ENCODE results near the gene CCHCR1.
A peak's percentile ranks its signal among the peaks of the same experiment; 100 is the strongest.
"Not testable (repeated sequence)": the region's sequence is repeated elsewhere in the genome, so short reads cannot be mapped to it uniquely, and the experiment has no call there.

Gene CCHCR1

GRCh38 chr6:31190488-31190887 lies 32.9 kb upstream of the CCHCR1 start:
- Mint-ChIP-seq H3K36me3 (ENCODE audit: low read depth) (peaks cover 3% of the 10 kb centered on the region), H3K4me3 (no peak overlapping the region), H3K4me1 (ENCODE audit: low read depth) (peaks cover 14% of the 10 kb centered on the region), H3K27ac (no peak overlapping the region), H3K27me3 (ENCODE audit: low read depth) (no peaks in the 10 kb centered on the region), H3K9me3 (no peaks in the 10 kb centered on the region)

- not testable (repeated sequence) for H3K27ac Mint-ChIP-seq; H3K4me3 Mint-ChIP-seq; H3K27me3 Mint-ChIP-seq (ENCODE audit: low read depth); H3K9me3 Mint-ChIP-seq; H3K36me3 Mint-ChIP-seq (ENCODE audit: low read depth); H3K4me1 Mint-ChIP-seq (ENCODE audit: low read depth)
These were observed 31.6 kb upstream of the CCHCR1 start for GRCh38 chr6:31189223-31189622.

- no peak overlapping the region for H3K27ac Mint-ChIP-seq
These were observed 30.2 kb upstream of the CCHCR1 start for GRCh38 chr6:31187780-31188194.

GRCh38 chr6:31186052-31186734 lies 28.6 kb upstream of the CCHCR1 start:
- no peaks in the 10 kb centered on the region for H3K27me3 Mint-ChIP-seq (ENCODE audit: low read depth)

More at GRCh38 chr6:31187780-31188194, 30.2 kb upstream of the CCHCR1 start:
- Mint-ChIP-seq H3K36me3 (ENCODE audit: low read depth) (no peaks in the 10 kb centered on the region), H3K27me3 (ENCODE audit: low read depth) (no peaks in the 10 kb centered on the region), H3K4me1 (ENCODE audit: low read depth) (peaks cover 8% of the 10 kb centered on the region), H3K4me3 (no peak overlapping the region), H3K9me3 (no peaks in the 10 kb centered on the region)

GRCh38 chr6:31185695-31186051 lies 28.1 kb upstream of the CCHCR1 start:
- not testable (repeated sequence) for H3K27me3 Mint-ChIP-seq (ENCODE audit: low read depth); H3K9me3 Mint-ChIP-seq; H3K36me3 Mint-ChIP-seq (ENCODE audit: low read depth); H3K27ac Mint-ChIP-seq; H3K4me1 Mint-ChIP-seq (ENCODE audit: low read depth); H3K4me3 Mint-ChIP-seq

More at GRCh38 chr6:31186052-31186734, 28.6 kb upstream of the CCHCR1 start:
- Mint-ChIP-seq H3K27ac (no peak overlapping the region), H3K9me3 (no peaks in the 10 kb centered on the region), H3K4me3 (no peak overlapping the region), H3K36me3 (ENCODE audit: low read depth) (no peaks in the 10 kb centered on the region), H3K4me1 (ENCODE audit: low read depth) (peaks cover 8% of the 10 kb centered on the region)

GRCh38 chr6:31183859-31184258 lies 26.3 kb upstream of the CCHCR1 start:
- not testable (repeated sequence) for H3K27me3 Mint-ChIP-seq (ENCODE audit: low read depth); H3K36me3 Mint-ChIP-seq (ENCODE audit: low read depth); H3K9me3 Mint-ChIP-seq; H3K27ac Mint-ChIP-seq; H3K4me1 Mint-ChIP-seq (ENCODE audit: low read depth); H3K4me3 Mint-ChIP-seq

- H3K27me3 Mint-ChIP-seq (ENCODE audit: low read depth); H3K9me3 Mint-ChIP-seq; H3K27ac Mint-ChIP-seq; H3K4me3 Mint-ChIP-seq; H3K36me3 Mint-ChIP-seq (ENCODE audit: low read depth): not testable (repeated sequence)
- H3K4me1 Mint-ChIP-seq (ENCODE audit: low read depth) = peaks cover 13% of the 10 kb centered on the region
These were observed 25.7 kb upstream of the CCHCR1 start for GRCh38 chr6:31183287-31183686.

GRCh38 chr6:31180500-31180899 lies 22.9 kb upstream of the CCHCR1 start:
- H3K36me3 Mint-ChIP-seq (ENCODE audit: low read depth) = no peaks in the 10 kb centered on the region
- no peaks in the 10 kb centered on the region for H3K9me3 Mint-ChIP-seq
- no peaks in the 10 kb centered on the region for H3K27me3 Mint-ChIP-seq (ENCODE audit: low read depth)
- peaks cover 7% of the 10 kb centered on the region for H3K4me1 Mint-ChIP-seq (ENCODE audit: low read depth)
- H3K4me3 Mint-ChIP-seq = peak overlapping the region; percentile 57
- H3K27ac Mint-ChIP-seq = peak overlapping the region; percentile 23

- H3K36me3 Mint-ChIP-seq (ENCODE audit: low read depth) = no peaks in the 10 kb centered on the region
- H3K27me3 Mint-ChIP-seq (ENCODE audit: low read depth) = no peaks in the 10 kb centered on the region
- peaks cover 5% of the 10 kb centered on the region for H3K4me1 Mint-ChIP-seq (ENCODE audit: low read depth)
- H3K9me3 Mint-ChIP-seq = no peaks in the 10 kb centered on the region
- no peak overlapping the region for H3K27ac Mint-ChIP-seq
- H3K4me3 Mint-ChIP-seq = no peak overlapping the region
These were observed 22.3 kb upstream of the CCHCR1 start for GRCh38 chr6:31179896-31180295.

- no peaks in the 10 kb centered on the region for H3K36me3 Mint-ChIP-seq (ENCODE audit: low read depth)
- H3K27me3 Mint-ChIP-seq (ENCODE audit: low read depth) = no peaks in the 10 kb centered on the region
- peaks cover 5% of the 10 kb centered on the region for H3K4me1 Mint-ChIP-seq (ENCODE audit: low read depth)
- no peak overlapping the region for H3K4me3 Mint-ChIP-seq
- no peak overlapping the region for H3K27ac Mint-ChIP-seq
- no peaks in the 10 kb centered on the region for H3K9me3 Mint-ChIP-seq
These were observed 21.4 kb upstream of the CCHCR1 start for GRCh38 chr6:31179042-31179386.

- H3K27me3 Mint-ChIP-seq (ENCODE audit: low read depth) = no peaks in the 10 kb centered on the region
- H3K4me3 Mint-ChIP-seq = no peak overlapping the region
These were observed 20.8 kb upstream of the CCHCR1 start for GRCh38 chr6:31178143-31179041.

GRCh38 chr6:31175971-31176370 lies 18.4 kb upstream of the CCHCR1 start:
- no peaks in the 10 kb centered on the region for H3K36me3 Mint-ChIP-seq (ENCODE audit: low read depth)
- H3K27ac Mint-ChIP-seq = no peak overlapping the region

More at GRCh38 chr6:31178143-31179041, 20.8 kb upstream of the CCHCR1 start:
- Mint-ChIP-seq H3K9me3 (no peaks in the 10 kb centered on the region), H3K4me1 (ENCODE audit: low read depth) (peaks cover 5% of the 10 kb centered on the region), H3K27ac (no peak overlapping the region), H3K36me3 (ENCODE audit: low read depth) (no peaks in the 10 kb centered on the region)

GRCh38 chr6:31174378-31174777 lies 16.8 kb upstream of the CCHCR1 start:
- Mint-ChIP-seq H3K9me3 (no peaks in the 10 kb centered on the region), H3K27ac (no peak overlapping the region), H3K4me1 (ENCODE audit: low read depth) (peaks cover 5% of the 10 kb centered on the region), H3K4me3 (no peak overlapping the region), H3K27me3 (ENCODE audit: low read depth) (no peaks in the 10 kb centered on the region), H3K36me3 (ENCODE audit: low read depth) (no peaks in the 10 kb centered on the region)

More at GRCh38 chr6:31175971-31176370, 18.4 kb upstream of the CCHCR1 start:
- H3K9me3 Mint-ChIP-seq = no peaks in the 10 kb centered on the region
- peaks cover 5% of the 10 kb centered on the region for H3K4me1 Mint-ChIP-seq (ENCODE audit: low read depth)
- no peak overlapping the region for H3K4me3 Mint-ChIP-seq
- no peaks in the 10 kb centered on the region for H3K27me3 Mint-ChIP-seq (ENCODE audit: low read depth)

- Mint-ChIP-seq H3K4me3 (no peak overlapping the region), H3K36me3 (ENCODE audit: low read depth) (no peaks in the 10 kb centered on the region), H3K9me3 (no peaks in the 10 kb centered on the region), H3K27ac (no peak overlapping the region), H3K27me3 (ENCODE audit: low read depth) (no peaks in the 10 kb centered on the region), H3K4me1 (ENCODE audit: low read depth) (no peaks in the 10 kb centered on the region)
These were observed 15.8 kb upstream of the CCHCR1 start for GRCh38 chr6:31173406-31173805.

- Mint-ChIP-seq H3K27me3 (ENCODE audit: low read depth) (no peaks in the 10 kb centered on the region), H3K27ac (no peak overlapping the region), H3K4me3 (no peak overlapping the region), H3K36me3 (ENCODE audit: low read depth) (no peaks in the 10 kb centered on the region), H3K4me1 (ENCODE audit: low read depth) (no peaks in the 10 kb centered on the region), H3K9me3 (no peaks in the 10 kb centered on the region)
These were observed 15.4 kb upstream of the CCHCR1 start for GRCh38 chr6:31172973-31173384.
